HG03097 (cell line): Measurements from ENCODE around the gene DMGDH.

Source experiments
- ATAC-seq: cut with Tn5 transposase; IDR thresholded peaks from one replicate; pipeline ENCODE4 v1.9.1; 2021; ENCODE audit not compliant: unreplicated experiment, low FRiP score

The DMGDH gene

GRCh38 chr5:78979909-78980308, 89.6 kb downstream of the DMGDH start:
- no peak for ATAC-seq

GRCh38 chr5:78979117-78979742, 90.2 kb downstream of the DMGDH start:
- no peak for ATAC-seq

- no peak for ATAC-seq
Observed at GRCh38 chr5:78975035-78975434, 94.4 kb downstream of the DMGDH start.

- no peak for ATAC-seq
Observed at GRCh38 chr5:78974601-78975000, 94.9 kb downstream of the DMGDH start.

GRCh38 chr5:78974011-78974410, 95.5 kb downstream of the DMGDH start:
- ATAC-seq = no peak

- no peak for ATAC-seq
Observed at GRCh38 chr5:78972654-78973428, 96.6 kb downstream of the DMGDH start.

GRCh38 chr5:78971998-78972397, 97.5 kb downstream of the DMGDH start:
- no peak for ATAC-seq

GRCh38 chr5:78968781-78969180, 100.7 kb downstream of the DMGDH start:
- no peak for ATAC-seq

- no peak for ATAC-seq
Observed at GRCh38 chr5:78964889-78965288, 104.6 kb downstream of the DMGDH start.

GRCh38 chr5:78961743-78962142, 107.7 kb downstream of the DMGDH start:
- ATAC-seq = no peak

- ATAC-seq = no peak
Observed at GRCh38 chr5:78959767-78960166, 109.7 kb downstream of the DMGDH start.

GRCh38 chr5:78958672-78959445, 110.6 kb downstream of the DMGDH start:
- ATAC-seq = no peak

GRCh38 chr5:78956901-78957300, 112.6 kb downstream of the DMGDH start:
- ATAC-seq = no peak

GRCh38 chr5:78953092-78953800, 116.2 kb downstream of the DMGDH start:
- ATAC-seq = peak; percentile 54
